Fibroblast of villous mesenchyme (primary cell): ENCODE results near the gene ZNF775. TPM values are rescaled to one million over a fixed set of nuclear protein-coding genes. Genes with fewer than 3 reads are reported as not detected.
A peak's percentile ranks its signal among the peaks of the same experiment; 100 is the strongest.

Experiments used
- DNase-seq: peaks from one replicate; pipeline ENCODE4 v3.0.0-alpha.2; 2010; ENCODE audit warnings: low read depth
- H3K4me3 ChIP-seq: 2 replicates; pipeline ENCODE4 v1.5.1; 2011; ENCODE audit warnings: low read depth, mild to moderate bottlenecking, low read length
- CTCF ChIP-seq: IDR thresholded peaks from 2 replicates; pipeline ENCODE4 v1.5.1; 2012; ENCODE audit warnings: low read depth, mild to moderate bottlenecking, low read length; ENCODE audit not compliant: insufficient read depth
- total RNA-seq: library from RNA; depleted of rRNA; stranded (reverse); fragments of >200 nt; gene quantifications from 2 replicates; pipeline ENCODE4 v1.2.3, GENCODE V29; 2012

ZNF775 gene
- total RNA-seq, 1 donor: 3.0 TPM

GRCh38 chr7:150405584-150406311 lies 26.6 kb downstream of the ZNF775 start:
- TF ChIP-seq CTCF: no peak
- peak overlapping the region; percentile 76 for H3K4me3 ChIP-seq
- no peak for DNase-seq

- peak overlapping the region; percentile 76 for H3K4me3 ChIP-seq
- no peak for DNase-seq
- TF ChIP-seq CTCF: no peak
These were observed 27.1 kb downstream of the ZNF775 start for GRCh38 chr7:150406312-150406566.

- DNase-seq: peak; percentile 72
- peak overlapping the region; percentile 76 for H3K4me3 ChIP-seq
- no peak for TF ChIP-seq CTCF
These were observed 27.7 kb downstream of the ZNF775 start for GRCh38 chr7:150406567-150407421.

GRCh38 chr7:150407588-150408392 lies 28.7 kb downstream of the ZNF775 start:
- no peak for DNase-seq
- TF ChIP-seq CTCF: no peak
- H3K4me3 ChIP-seq: no peak overlapping the region

GRCh38 chr7:150408393-150409299 lies 29.5 kb downstream of the ZNF775 start:
- no peak for TF ChIP-seq CTCF
- DNase-seq: no peak
- H3K4me3 ChIP-seq: no peak overlapping the region
